DMS153 treated with DMSO at 0.1 percent for 48 hours (cell line): Measurements from ENCODE around the gene SPHK1.

ENCODE experiments used
- DNase-seq: peaks from one replicate; lab custom pipeline; 2025; ENCODE audit not compliant: unreplicated experiment; lab: John Stamatoyannopoulos, UW

SPHK1 gene

GRCh38 chr17:76383546-76384221, 725 bp upstream of the SPHK1 start:
- peak; percentile 16 for DNase-seq

DNA sequence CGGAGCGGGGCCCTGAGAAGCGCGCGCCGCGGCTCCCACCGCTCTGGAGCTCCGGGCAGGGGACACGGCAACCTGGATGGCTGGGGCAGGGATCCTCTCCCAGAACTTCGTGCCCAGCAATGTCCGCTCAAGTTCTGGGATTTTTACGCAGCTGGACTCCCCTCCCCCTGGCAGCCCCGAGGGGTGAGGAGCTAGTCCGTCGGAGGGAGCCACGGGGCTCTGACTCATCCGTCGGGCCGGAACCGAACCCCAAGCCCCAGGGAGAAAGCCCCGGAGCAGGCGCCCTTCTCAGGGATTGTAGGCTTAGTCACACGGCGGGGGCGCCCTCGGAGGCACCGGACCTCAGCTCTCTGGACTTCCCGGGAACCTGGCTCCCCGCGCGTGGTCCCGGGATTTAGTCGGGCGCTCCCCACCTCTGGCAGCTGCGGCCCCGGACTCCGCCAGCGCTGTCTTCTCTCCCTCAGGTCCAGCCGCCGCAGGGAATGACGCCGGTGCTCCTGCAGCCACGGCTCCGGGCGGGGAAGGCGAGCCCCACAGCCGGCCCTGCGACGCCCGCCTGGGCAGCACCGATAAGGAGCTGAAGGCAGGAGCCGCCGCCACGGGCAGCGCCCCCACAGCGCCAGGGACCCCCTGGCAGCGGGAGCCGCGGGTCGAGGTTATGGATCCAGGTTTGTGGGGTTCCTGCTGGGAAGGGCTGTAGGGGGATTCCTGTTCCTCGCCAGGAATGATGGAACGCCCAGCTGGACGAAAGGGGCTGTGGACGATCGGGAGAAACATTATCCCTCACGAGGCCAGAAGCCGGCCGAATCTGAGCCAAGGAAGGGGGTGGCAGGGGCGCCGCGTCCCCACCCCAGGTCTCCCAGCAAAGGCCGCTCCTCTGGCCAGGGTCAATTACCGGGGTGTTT, 830 bp downstream of the SPHK1 start:
- no peak for DNase-seq

GRCh38 chr17:76385892-76386786, 1.7 kb downstream of the SPHK1 start:
- DNase-seq: peak; percentile 70

DNA sequence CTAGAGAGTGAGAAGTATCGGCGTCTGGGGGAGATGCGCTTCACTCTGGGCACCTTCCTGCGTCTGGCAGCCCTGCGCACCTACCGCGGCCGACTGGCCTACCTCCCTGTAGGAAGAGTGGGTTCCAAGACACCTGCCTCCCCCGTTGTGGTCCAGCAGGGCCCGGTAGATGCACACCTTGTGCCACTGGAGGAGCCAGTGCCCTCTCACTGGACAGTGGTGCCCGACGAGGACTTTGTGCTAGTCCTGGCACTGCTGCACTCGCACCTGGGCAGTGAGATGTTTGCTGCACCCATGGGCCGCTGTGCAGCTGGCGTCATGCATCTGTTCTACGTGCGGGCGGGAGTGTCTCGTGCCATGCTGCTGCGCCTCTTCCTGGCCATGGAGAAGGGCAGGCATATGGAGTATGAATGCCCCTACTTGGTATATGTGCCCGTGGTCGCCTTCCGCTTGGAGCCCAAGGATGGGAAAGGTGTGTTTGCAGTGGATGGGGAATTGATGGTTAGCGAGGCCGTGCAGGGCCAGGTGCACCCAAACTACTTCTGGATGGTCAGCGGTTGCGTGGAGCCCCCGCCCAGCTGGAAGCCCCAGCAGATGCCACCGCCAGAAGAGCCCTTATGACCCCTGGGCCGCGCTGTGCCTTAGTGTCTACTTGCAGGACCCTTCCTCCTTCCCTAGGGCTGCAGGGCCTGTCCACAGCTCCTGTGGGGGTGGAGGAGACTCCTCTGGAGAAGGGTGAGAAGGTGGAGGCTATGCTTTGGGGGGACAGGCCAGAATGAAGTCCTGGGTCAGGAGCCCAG, 2.8 kb downstream of the SPHK1 start:
- no peak for DNase-seq

GRCh38 chr17:76388966-76389888, 4.8 kb downstream of the SPHK1 start:
- no peak for DNase-seq

- no peak for DNase-seq
These were observed 5.6 kb downstream of the SPHK1 start for GRCh38 chr17:76390003-76390421.

DNA sequence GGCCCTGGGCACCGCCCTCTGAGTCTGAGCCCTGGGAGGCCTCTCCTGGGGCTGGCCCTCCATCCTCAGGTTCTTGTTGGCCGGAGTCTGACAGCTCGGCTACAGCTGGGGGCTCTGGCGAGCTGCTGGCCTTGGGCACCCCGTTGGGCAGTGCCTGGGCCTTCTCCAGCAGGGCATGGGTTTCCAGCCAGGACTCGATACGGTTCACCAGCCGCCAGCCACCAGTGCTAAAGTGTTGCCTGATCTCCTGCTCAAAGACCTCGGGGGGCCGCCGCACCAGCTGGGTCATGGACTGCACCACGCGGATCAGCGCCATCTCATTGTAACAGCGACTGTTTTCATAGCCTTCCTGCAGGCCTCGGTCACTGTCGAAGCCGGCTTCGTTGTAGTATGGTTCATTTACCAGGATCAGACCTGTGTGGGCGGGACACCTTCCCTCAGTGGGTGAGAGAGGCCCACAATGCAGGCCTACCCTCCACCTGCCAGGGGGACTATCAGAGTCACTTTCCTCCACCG, 6.8 kb downstream of the SPHK1 start:
- no peak for DNase-seq

DNA sequence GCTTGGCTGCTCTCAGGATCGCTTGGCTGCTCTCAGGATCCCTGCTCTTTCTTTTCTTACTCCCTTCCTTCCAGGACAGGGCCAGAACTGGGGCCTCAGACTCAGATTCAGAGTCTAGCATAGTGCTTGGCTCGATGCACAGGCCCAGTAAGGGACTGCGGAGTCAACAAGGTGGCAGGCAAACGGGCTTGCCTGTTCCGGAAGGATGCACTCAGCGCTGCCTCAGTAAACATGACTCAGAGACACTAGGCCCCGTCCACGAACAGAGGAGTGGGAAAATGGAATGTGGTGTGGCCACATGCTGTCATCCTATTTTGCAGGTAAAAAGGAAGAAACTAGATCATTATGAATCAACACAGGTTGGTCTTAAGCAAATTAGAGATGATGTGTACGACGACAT, 9.8 kb downstream of the SPHK1 start:
- no peak for DNase-seq

- no peak for DNase-seq
These were observed 11.6 kb downstream of the SPHK1 start for GRCh38 chr17:76395980-76396379.

GRCh38 chr17:76397184-76397583, 12.8 kb downstream of the SPHK1 start:
- DNase-seq: no peak

- peak; percentile 34 for DNase-seq
These were observed 13.5 kb downstream of the SPHK1 start for GRCh38 chr17:76397687-76398522.

DNA sequence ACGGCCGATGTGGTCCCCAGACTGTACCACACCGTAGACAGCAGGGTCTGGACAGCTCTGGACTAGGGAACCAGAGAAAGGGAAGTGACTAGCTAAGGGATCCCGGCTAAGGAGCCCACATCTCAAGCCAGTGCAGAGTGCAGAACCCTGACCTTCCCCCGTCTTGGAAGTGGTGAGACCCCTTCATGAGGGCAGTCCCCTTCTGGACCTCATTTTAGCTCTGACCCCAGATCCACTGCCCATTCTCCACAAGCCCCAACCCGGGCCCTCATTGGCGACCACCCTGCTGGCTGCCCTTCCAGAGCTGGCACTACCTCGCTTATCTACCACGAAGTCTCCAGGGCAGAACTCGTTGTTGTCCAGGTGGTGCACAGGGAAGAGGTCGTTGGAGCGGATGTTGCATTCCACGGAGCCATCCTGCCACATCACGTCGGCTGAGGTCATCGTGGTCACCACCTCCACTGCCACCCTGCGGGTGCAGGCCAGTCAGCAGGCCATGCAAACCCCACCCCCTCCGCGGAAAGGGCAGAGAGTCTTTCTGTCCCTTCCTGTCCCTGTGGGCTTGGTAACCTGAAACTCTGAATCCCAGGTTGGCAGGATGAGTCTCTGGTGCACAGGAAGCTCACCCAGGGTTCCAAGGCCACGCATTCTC, 14.2 kb downstream of the SPHK1 start:
- no peak for DNase-seq

- DNase-seq: no peak
These were observed 15.1 kb downstream of the SPHK1 start for GRCh38 chr17:76399175-76400172.

DNA sequence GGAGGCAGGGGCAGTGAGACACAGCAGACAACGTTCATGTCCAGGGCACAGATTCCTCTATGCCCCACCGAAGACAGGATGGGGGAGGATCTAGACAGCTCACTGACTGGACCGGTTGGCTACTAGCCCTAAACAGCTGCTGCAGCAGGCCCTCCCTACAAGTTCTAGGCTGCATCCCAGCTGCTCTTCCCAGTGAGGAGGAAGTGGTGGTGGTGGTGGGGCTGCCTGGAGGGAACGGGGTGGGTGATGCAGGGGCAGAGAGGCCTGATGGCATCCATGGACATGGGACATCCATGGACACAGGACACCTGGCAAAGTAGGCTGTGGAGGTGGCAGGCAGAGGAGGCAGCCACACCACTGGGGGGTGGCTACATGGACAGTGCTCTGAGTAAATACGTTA, 18.3 kb downstream of the SPHK1 start:
- DNase-seq: no peak

DNA sequence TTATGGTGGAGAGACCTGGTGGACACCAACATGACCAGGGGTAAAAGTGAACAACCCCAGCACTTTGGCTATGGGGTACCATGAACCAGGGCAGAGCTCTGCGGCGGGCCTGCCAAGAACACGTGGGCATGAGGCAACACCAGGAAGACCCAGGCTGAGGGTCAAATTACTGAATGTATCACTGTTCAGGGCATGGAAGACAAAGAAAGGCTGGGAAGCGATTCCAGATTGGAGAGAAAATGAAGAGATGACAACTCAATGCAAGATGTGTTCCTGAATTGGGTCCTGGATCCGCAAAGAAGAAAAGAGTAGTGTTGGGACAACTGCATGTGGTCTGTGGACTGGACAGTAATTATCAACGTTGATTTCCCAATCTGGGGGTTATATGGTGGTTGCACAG, 19.8 kb downstream of the SPHK1 start:
- DNase-seq: no peak

GRCh38 chr17:76404976-76405563, 20.7 kb downstream of the SPHK1 start:
- DNase-seq: no peak
